K562 (cell line): Measurements from ENCODE around the gene MED31. TPM values are rescaled to one million over a fixed set of nuclear protein-coding genes. Genes with fewer than 3 reads are reported as not detected.

Source experiments
- ATAC-seq: fragments of 200-7000 bp; cut with Tn5 transposase; 3 replicates; pipeline ENCODE4 v1.9.1; 2020; ENCODE audit warnings: moderate library complexity
- BruUV-seq: library from RNA; stranded (reverse); fragments of 400-500 nt; replicated peaks from 2 replicates; lab custom pipeline; 2021; lab: Mats Ljungman, UMichigan
- CTCF ChIA-PET: fragments of 300-600 bp; formaldehyde crosslinking; extraction: SDS; loops from one replicate; lab custom pipeline; 2021; ENCODE audit warnings: low intra/inter-chr PET ratio; lab: Yijun Ruan, JAX
- POLR2A ChIA-PET: fragments of 300-600, 350-650 bp; sonication (Branson Sonifier 250); formaldehyde crosslinking; extraction: SDS; loops from one replicate; lab custom pipeline; 2021; ENCODE audit warnings: antibody characterized with exemption, inconsistent platforms; lab: Yijun Ruan, JAX
- DNase-seq, 4 experiments: peaks; one replicate each; pipeline versions ENCODE4 v3.0.0 to v3.0.0-alpha.2; 2011 to 2018; ENCODE audit warnings: low spot score in 3 of 4, mixed read lengths in 3 of 4; ENCODE audit errors: extremely low read depth in 1 of 4
- FAIRE-seq: peaks from 2 replicates; lab custom pipeline; 2011; peaks lifted over from hg19 to GRCh38; lab: Jason Lieb, UNC
- H2AFZ ChIP-seq: 2 replicates; pipeline ENCODE4 v1.6.0; 2011; ENCODE audit warnings: low read depth, low read length, control low read depth, inconsistent platforms
- H3K27ac ChIP-seq: fragments of 200-600 bp; 3 replicates; pipeline ENCODE4 v1.8.0; 2011; ENCODE audit warnings: low read depth, mild to moderate bottlenecking, control low read depth, inconsistent platforms, low read length, moderate library complexity, mixed read lengths; ENCODE audit errors: extremely low read depth
- H3K27me3 ChIP-seq, 2 experiments: fragments of 300-600 bp in 1 of 2; 2 replicates in 1 of 2; 3 replicates in 1 of 2; pipeline versions ENCODE4 v1.6.0 to v1.8.0; 2011; ENCODE audit warnings: inconsistent platforms in 2 of 2, low read length in 2 of 2, mild to moderate bottlenecking in 1 of 2, mixed read lengths in 1 of 2, moderate library complexity in 1 of 2; ENCODE audit not compliant: control insufficient read depth in 2 of 2, insufficient read depth in 2 of 2
- H3K36me3 ChIP-seq: fragments of 300-600 bp; 3 replicates; pipeline ENCODE4 v1.8.0; 2011; ENCODE audit warnings: mild to moderate bottlenecking, low read length, inconsistent platforms; ENCODE audit not compliant: control insufficient read depth, insufficient read depth
- H3K4me1 ChIP-seq, 2 experiments: fragments of 200-600 bp in 1 of 2; replicated peaks in 1 of 2; 2 replicates in 1 of 2; 3 replicates in 1 of 2; pipeline versions ENCODE4 v1.5.1 to v1.8.0; 2011; ENCODE audit warnings: inconsistent platforms in 2 of 2, low read length in 2 of 2, mild to moderate bottlenecking in 1 of 2, mixed read lengths in 1 of 2, moderate library complexity in 1 of 2; ENCODE audit not compliant: control insufficient read depth in 2 of 2, insufficient read depth in 2 of 2
- H3K4me2 ChIP-seq: 2 replicates; pipeline ENCODE4 v1.6.1; 2011; ENCODE audit warnings: low read length, control low read depth, inconsistent platforms, mixed read lengths; ENCODE audit not compliant: insufficient read depth
- H3K4me3 ChIP-seq: fragments of 200-600 bp; sonication (generic), shearing (Covaris generic); 2 replicates; pipeline ENCODE4 v1.5.1; 2016; ENCODE audit warnings: control low read depth, inconsistent platforms
- H3K79me2 ChIP-seq: fragments of 200-600 bp; 3 replicates; pipeline ENCODE4 v1.8.0; 2011; ENCODE audit warnings: low read length, inconsistent platforms; ENCODE audit not compliant: control insufficient read depth, insufficient read depth
- H3K9ac ChIP-seq, 2 experiments: 2 replicates each; pipeline versions ENCODE4 v1.6.0 to v1.6.1; 2011; ENCODE audit warnings: low read depth in 2 of 2, low read length in 2 of 2, control low read depth in 1 of 2, inconsistent platforms in 1 of 2, mild to moderate bottlenecking in 1 of 2, mixed read lengths in 1 of 2; ENCODE audit not compliant: insufficient read depth in 1 of 2
- H3K9me1 ChIP-seq: one replicate; pipeline ENCODE4 v1.6.0; 2011; ENCODE audit warnings: inconsistent platforms, mild to moderate bottlenecking, low read length, moderate library complexity; ENCODE audit not compliant: control insufficient read depth, insufficient read depth
- H3K9me3 ChIP-seq: replicated peaks from 2 replicates; pipeline ENCODE4 v1.5.1; 2011; ENCODE audit warnings: low read depth, low read length, inconsistent platforms; ENCODE audit not compliant: control insufficient read depth, insufficient read depth
- H4K20me1 ChIP-seq: replicated peaks from 2 replicates; pipeline ENCODE4 v1.6.1; 2011; ENCODE audit warnings: low read length, inconsistent platforms, mixed read lengths; ENCODE audit not compliant: control insufficient read depth, insufficient read depth
- ATF4 ChIP-seq: fragments of 450-650 bp; formaldehyde crosslinking; IDR thresholded peaks from 2 replicates; pipeline ENCODE4 v1.4.0; 2022; ENCODE audit warnings: mild to moderate bottlenecking, moderate library complexity
- HDAC2 ChIP-seq: fragments of 450-650 bp; IDR thresholded peaks from 2 replicates; pipeline ENCODE4 v1.6.1; 2016; ENCODE audit warnings: mild to moderate bottlenecking
- HMG20A ChIP-seq: fragments of 450-650 bp; formaldehyde crosslinking; conservative IDR thresholded peaks from 2 replicates; pipeline ENCODE4 v1.4.0; 2020; ENCODE audit warnings: mild to moderate bottlenecking, mixed read lengths
- HMGN3 ChIP-seq: IDR thresholded peaks from 2 replicates; pipeline ENCODE4 v1.6.1; 2011; ENCODE audit warnings: borderline replicate concordance, low read depth, mild to moderate bottlenecking, mixed read lengths, low read length; ENCODE audit not compliant: insufficient read length; ENCODE audit errors: extremely low read depth
- LCOR ChIP-seq: sonication (generic); formaldehyde crosslinking; IDR thresholded peaks from 2 replicates; pipeline ENCODE4 v1.8.0; 2022; ENCODE audit warnings: mild to moderate bottlenecking, missing genetic modification reagents
- THRA ChIP-seq: fragments of 450-650 bp; IDR thresholded peaks from 2 replicates; pipeline ENCODE4 v1.6.1; 2017; ENCODE audit warnings: mild to moderate bottlenecking, moderate library complexity
- UBTF ChIP-seq, 2 experiments: IDR thresholded peaks; 2 replicates each; pipeline ENCODE4 v1.6.1; 2012; ENCODE audit warnings: improper control_type of control experiment in 2 of 2, low read depth in 2 of 2, low read length in 2 of 2, borderline replicate concordance in 1 of 2
- ZNF12 ChIP-seq: sonication (generic); formaldehyde crosslinking; IDR thresholded peaks from 2 replicates; pipeline ENCODE4 v1.4.0; 2020; ENCODE audit warnings: mild to moderate bottlenecking, missing genetic modification reagents
- ZNF184 ChIP-seq: sonication (generic); formaldehyde crosslinking; IDR thresholded peaks from 2 replicates; pipeline ENCODE4 v1.5.0; 2020; ENCODE audit warnings: missing genetic modification reagents
- ZNF507 ChIP-seq: conservative IDR thresholded peaks from 2 replicates; pipeline ENCODE4 v1.6.1; 2017; ENCODE audit warnings: missing genetic modification characterization, missing compliant biosample characterization
- WGBS: fragments of 100-300 bp; shearing (Covaris generic); methylation state at CpG from one replicate; pipeline ENCODE4 v1.1.6; 2016; ENCODE audit warnings: low coverage, mixed read lengths; ENCODE audit not compliant: insufficient coverage; ENCODE audit errors: missing lambda C conversion rate; 5-methylcytosine and 5-hydroxymethylcytosine counted together
- in situ Hi-C: fragments of 300-500 bp; cut with MboI; formaldehyde crosslinking; loops from 4 replicates; pipeline ENCODE4 v1.15.0; 2018; ENCODE audit warnings: inconsistent platforms, mixed read lengths
- intact Hi-C: fragments of 100-400 bp; cut with micrococcal nuclease; formaldehyde crosslinking; loops from 2 replicates; pipeline ENCODE4 v1.14.2; 2022
- polyA plus RNA-seq, 8 experiments: library from polyadenylated mRNA; depleted of rRNA in 4 of 8; stranded (reverse) in 5 of 8; unstranded in 3 of 8; fragments of >200 nt; fragmentation: Nextera tagmentation in 2 of 8; fragmentation: Illumina TruSeq in 1 of 8; extraction: Ambion mirVana in 2 of 8; extraction: Trizol in 1 of 8; gene quantifications; 2 replicates each; pipeline versions ENCODE4 v1.2.1 to v1.2.3, GENCODE V29; 2011 to 2014; ENCODE audit warnings: inconsistent platforms in 1 of 8, missing spikeins in 1 of 8
- total RNA-seq, 7 experiments: library from RNA; depleted of rRNA in 6 of 7; stranded (reverse); fragments of >200 nt in 6 of 7; fragmentation: Illumina TruSeq in 2 of 7; extraction: Trizol in 2 of 7; gene quantifications; 2 replicates each; pipeline versions ENCODE4 v1.2.1 to v1.2.3, GENCODE V29; 2011 to 2021; ENCODE audit warnings: low replicate concordance in 1 of 7

Gene MED31
- total and polyA plus RNA-seq, 9 of the 15 experiments (the other 6 are each of a cell fraction or from before 2014, with no cell fraction given) = 6.4 to 39.9 (median 14.6) TPM

- Histone ChIP-seq H3K4me3 (no peak overlapping the region), H3K9me1 (no peaks in the 10 kb centered on the region), H3K27ac (no peak overlapping the region), H3K9me3 (no peaks in the 10 kb centered on the region), H3K4me2 (no peak overlapping the region), H3K9ac (no peak overlapping the region), H3K36me3 (no peaks in the 10 kb centered on the region), H4K20me1 (no peaks in the 10 kb centered on the region), H3K4me1 (no peaks in the 10 kb centered on the region), H3K79me2 (no peaks in the 10 kb centered on the region), H3K27me3 (peaks cover 6 to 37% of the 10 kb centered on the region in 2 experiments; a peak in 4 of 5 replicates), H2AFZ (no peak overlapping the region)
- in situ Hi-C loops = loop anchor here (5.0 kb wide), 1 partner anchor 341 kb away; no protein-coding TSS in a partner anchor
- ChIA-PET CTCF (interaction anchor here (0.6 to 1.4 kb wide), 3 partner anchors 335 to 1386 kb away, joined by 3 to 4 read pairs (median 4); no protein-coding TSS in a partner anchor), POLR2A (no interaction called here)
- 48% methylated on average over 6 of the region's 6 CpGs for WGBS
- no peak for ATAC-seq
- TF ChIP-seq ZNF184 (CRISPR knock-in tag) (no peak), UBTF (IDR thresholded peaks at IDR 0.05; ENCODE audit: borderline replicate concordance in 1 of 2, low read depth in 2 of 2, low read length in 2 of 2) (no peak), HDAC2 (no peak), ZNF12 (CRISPR knock-in tag) (no peak), HMG20A (CRISPR knock-in tag) (no peak), THRA (no peak), HMGN3 (no peak), ZNF507 (no peak), LCOR (no peak), ATF4 (CRISPR knock-in tag) (no peak)
- no peak for FAIRE-seq
- intact Hi-C loops = loop anchor here (2.0 to 5.0 kb wide), 3 partner anchors 176 to 346 kb away; partner anchors contain the start of gene RNASEK
- no peak for DNase-seq
- BruUV-seq = no TSS peak
These were observed 15.2 kb upstream of the MED31 start for GRCh38 chr17:6666557-6666956.
